H1 (cell line): Measurements from ENCODE around the gene WDR77.

Source experiments
- ATF2 ChIP-seq: IDR thresholded peaks from 2 replicates; pipeline ENCODE4 v1.6.1; 2012; ENCODE audit warnings: low read length, inconsistent platforms
- CBX8 ChIP-seq: fragments of 300-800, 300-1000 bp; sonication (generic); IDR thresholded peaks from 2 replicates; pipeline ENCODE4 v1.7.1; 2016; ENCODE audit warnings: low read depth, low read length, borderline replicate concordance
- CEBPB ChIP-seq: IDR thresholded peaks from 2 replicates; pipeline ENCODE4 v1.6.1; 2012; ENCODE audit warnings: low read depth, low read length
- CHD2 ChIP-seq: IDR thresholded peaks from 2 replicates; pipeline ENCODE4 v1.6.1; 2012; ENCODE audit warnings: low read length, improper control_type of control experiment
- CTCF ChIP-seq, 3 experiments: IDR thresholded peaks; 1 replicate in 2 of 3; 2 replicates in 1 of 3; pipeline versions ENCODE4 v1.5.1 to v1.6.1; 2011; ENCODE audit warnings: low read length in 3 of 3, mild to moderate bottlenecking in 3 of 3, inconsistent platforms in 2 of 3, low read depth in 1 of 3, moderate library complexity in 1 of 3; ENCODE audit not compliant: insufficient read depth in 1 of 3; ENCODE audit errors: control extremely low read depth in 1 of 3
- EZH2 ChIP-seq: fragments of 200-600 bp; sonication (generic); IDR thresholded peaks from 2 replicates; pipeline ENCODE4 v1.7.1; 2012; ENCODE audit warnings: low read depth, mild to moderate bottlenecking, moderate library complexity, low read length, inconsistent platforms; ENCODE audit not compliant: severe bottlenecking
- KDM1A ChIP-seq: fragments of 200-600, 300-600 bp; sonication (generic); IDR thresholded peaks from 2 replicates; pipeline ENCODE4 v1.7.1; 2016; ENCODE audit warnings: mild to moderate bottlenecking, low read length, borderline replicate concordance
- MAX ChIP-seq: IDR thresholded peaks from 2 replicates; pipeline ENCODE4 v1.6.1; 2012; ENCODE audit warnings: inconsistent platforms
- POLR2A ChIP-seq, 2 experiments: IDR thresholded peaks; 1 replicate in 1 of 2; 2 replicates in 1 of 2; pipeline ENCODE4 v1.6.1; 2011; ENCODE audit warnings: low read depth in 2 of 2, low read length in 2 of 2, mild to moderate bottlenecking in 2 of 2; ENCODE audit errors: control extremely low read depth in 1 of 2
- POLR2AphosphoS5 ChIP-seq: IDR thresholded peaks from 2 replicates; pipeline ENCODE4 v1.6.1; 2011; ENCODE audit warnings: low read depth, low read length
- RAD21 ChIP-seq, 2 experiments: IDR thresholded peaks in 1 of 2; conservative IDR thresholded peaks in 1 of 2; 2 replicates each; pipeline ENCODE4 v1.6.1; 2011; ENCODE audit warnings: low read depth in 2 of 2, low read length in 2 of 2, improper control_type of control experiment in 1 of 2, inconsistent platforms in 1 of 2, mild to moderate bottlenecking in 1 of 2, moderate library complexity in 1 of 2
- RNF2 ChIP-seq: fragments of 200-900, 300-1000 bp; sonication (generic); IDR thresholded peaks from 2 replicates; pipeline ENCODE4 v1.7.1; 2016; ENCODE audit warnings: borderline replicate concordance, low read depth, mild to moderate bottlenecking, antibody characterized with exemption, low read length; ENCODE audit not compliant: poor library complexity, severe bottlenecking; ENCODE audit errors: missing control alignments
- YY1 ChIP-seq: IDR thresholded peaks from 2 replicates; pipeline ENCODE4 v1.6.1; 2011; ENCODE audit warnings: low read depth, mild to moderate bottlenecking, low read length
- ZNF274 ChIP-seq: IDR thresholded peaks from 2 replicates; pipeline ENCODE4 v1.7.0; 2012; ENCODE audit warnings: low read length, borderline replicate concordance; ENCODE audit errors: extremely low read depth

- TF ChIP-seq EZH2 (no peak), CTCF (IDR thresholded peaks at IDR 0.05; ENCODE audit: control extremely low read depth in 1 of 3, insufficient read depth in 1 of 3, low read depth in 1 of 3, low read length in 3 of 3) (no peak), RAD21 (IDR thresholded peaks at IDR 0.05 in 1 of 2, conservative IDR thresholded peaks at IDR 0.05 in 1 of 2; ENCODE audit: low read depth in 2 of 2, low read length in 2 of 2) (no peak), ZNF274 (no peak), POLR2AphosphoS5 (no peak), MAX (no peak), POLR2A (IDR thresholded peaks at IDR 0.05; ENCODE audit: control extremely low read depth in 1 of 2, low read depth in 2 of 2, low read length in 2 of 2) (no peak), CBX8 (no peak), YY1 (no peak), CHD2 (no peak), ATF2 (no peak), KDM1A (no peak), CEBPB (no peak), RNF2 (no peak)
Observed at GRCh38 chr1:111463029-111463683, 14.1 kb upstream of the WDR77 start.
